Neuron (in vitro differentiated cells): ENCODE measurements around the gene SRCAP.

Experiments used
- H2AFZ ChIP-seq: one replicate; pipeline ENCODE4 v1.6.1; 2013; ENCODE audit warnings: low read depth, mild to moderate bottlenecking, inconsistent platforms, low read length, moderate library complexity
- H3K27me3 ChIP-seq: one replicate; pipeline ENCODE4 v1.6.1; 2013; ENCODE audit warnings: low read length; ENCODE audit not compliant: insufficient read depth
- H3K36me3 ChIP-seq: one replicate; pipeline ENCODE4 v1.6.1; 2013; ENCODE audit warnings: low read length; ENCODE audit not compliant: insufficient read depth
- H3K4me1 ChIP-seq: one replicate; pipeline ENCODE4 v1.6.1; 2013; ENCODE audit warnings: low read length; ENCODE audit not compliant: insufficient read depth
- H3K4me3 ChIP-seq: 2 replicates; pipeline ENCODE4 v1.5.1; 2013; ENCODE audit warnings: mild to moderate bottlenecking, low read length, moderate library complexity
- H3K9me3 ChIP-seq: one replicate; pipeline ENCODE4 v1.6.1; 2013; ENCODE audit warnings: low read length

The SRCAP gene

GRCh38 chr16:30658731-30659506 is 40.1 kb upstream of the SRCAP start:
- peaks cover 51% of the 10 kb centered on the region for H3K36me3 ChIP-seq
- peaks cover 30% of the 10 kb centered on the region for H3K4me1 ChIP-seq
- H3K27me3 ChIP-seq = no peaks in the 10 kb centered on the region
- no peaks in the 10 kb centered on the region for H3K9me3 ChIP-seq
- peak overlapping the region; percentile 63 for H3K4me3 ChIP-seq
- H2AFZ ChIP-seq = peak overlapping the region; percentile 0

GRCh38 chr16:30659507-30660423 is 39.2 kb upstream of the SRCAP start:
- peaks cover 30% of the 10 kb centered on the region for H3K4me1 ChIP-seq
- H3K36me3 ChIP-seq = peaks cover 49% of the 10 kb centered on the region
- H2AFZ ChIP-seq = no peak overlapping the region
- peak overlapping the region; percentile 63 for H3K4me3 ChIP-seq
- H3K9me3 ChIP-seq = no peaks in the 10 kb centered on the region
- H3K27me3 ChIP-seq = no peaks in the 10 kb centered on the region

GRCh38 chr16:30660424-30661261 is 38.3 kb upstream of the SRCAP start:
- Histone ChIP-seq H3K4me3 (peak overlapping the region; percentile 63), H3K4me1 (peaks cover 30% of the 10 kb centered on the region), H3K36me3 (peaks cover 49% of the 10 kb centered on the region), H3K27me3 (no peaks in the 10 kb centered on the region), H2AFZ (no peak overlapping the region), H3K9me3 (no peaks in the 10 kb centered on the region)

- no peak overlapping the region for H2AFZ ChIP-seq
- H3K36me3 ChIP-seq = peaks cover 59% of the 10 kb centered on the region
- peaks cover 19% of the 10 kb centered on the region for H3K4me1 ChIP-seq
These were observed 36.5 kb upstream of the SRCAP start for GRCh38 chr16:30662449-30662848.

GRCh38 chr16:30663038-30663437 is 35.9 kb upstream of the SRCAP start:
- H3K36me3 ChIP-seq = peaks cover 65% of the 10 kb centered on the region

More at GRCh38 chr16:30662449-30662848, 36.5 kb upstream of the SRCAP start:
- no peaks in the 10 kb centered on the region for H3K9me3 ChIP-seq
- no peaks in the 10 kb centered on the region for H3K27me3 ChIP-seq
- H3K4me3 ChIP-seq = no peak overlapping the region

GRCh38 chr16:30663820-30664219 is 35.2 kb upstream of the SRCAP start:
- peaks cover 72% of the 10 kb centered on the region for H3K36me3 ChIP-seq

More at GRCh38 chr16:30663038-30663437, 35.9 kb upstream of the SRCAP start:
- no peak overlapping the region for H3K4me3 ChIP-seq
- H3K9me3 ChIP-seq = no peaks in the 10 kb centered on the region
- no peak overlapping the region for H2AFZ ChIP-seq
- H3K4me1 ChIP-seq = peaks cover 17% of the 10 kb centered on the region
- H3K27me3 ChIP-seq = no peaks in the 10 kb centered on the region

GRCh38 chr16:30664616-30665109 is 34.3 kb upstream of the SRCAP start:
- Histone ChIP-seq H3K9me3 (no peaks in the 10 kb centered on the region), H2AFZ (no peak overlapping the region), H3K36me3 (peaks cover 77% of the 10 kb centered on the region), H3K4me3 (no peak overlapping the region), H3K4me1 (peaks cover 17% of the 10 kb centered on the region), H3K27me3 (no peaks in the 10 kb centered on the region)

More at GRCh38 chr16:30663820-30664219, 35.2 kb upstream of the SRCAP start:
- H3K27me3 ChIP-seq = no peaks in the 10 kb centered on the region
- H3K4me1 ChIP-seq = peaks cover 17% of the 10 kb centered on the region
- H2AFZ ChIP-seq = no peak overlapping the region
- no peak overlapping the region for H3K4me3 ChIP-seq
- H3K9me3 ChIP-seq = no peaks in the 10 kb centered on the region

GRCh38 chr16:30665155-30665829 is 33.7 kb upstream of the SRCAP start:
- H3K9me3 ChIP-seq = no peaks in the 10 kb centered on the region
- peaks cover 83% of the 10 kb centered on the region for H3K36me3 ChIP-seq
- no peak overlapping the region for H3K4me3 ChIP-seq
- H3K4me1 ChIP-seq = peaks cover 14% of the 10 kb centered on the region
- H3K27me3 ChIP-seq = no peaks in the 10 kb centered on the region
- H2AFZ ChIP-seq = no peak overlapping the region

- Histone ChIP-seq H2AFZ (no peak overlapping the region), H3K36me3 (peaks cover 86% of the 10 kb centered on the region), H3K27me3 (no peaks in the 10 kb centered on the region), H3K4me3 (no peak overlapping the region), H3K4me1 (peaks cover 9% of the 10 kb centered on the region), H3K9me3 (no peaks in the 10 kb centered on the region)
These were observed 33.2 kb upstream of the SRCAP start for GRCh38 chr16:30665830-30666190.

GRCh38 chr16:30666681-30667080 is 32.3 kb upstream of the SRCAP start:
- H2AFZ ChIP-seq = no peak overlapping the region
- H3K36me3 ChIP-seq = peaks cover 81% of the 10 kb centered on the region
- no peaks in the 10 kb centered on the region for H3K9me3 ChIP-seq
- peaks cover 3% of the 10 kb centered on the region for H3K4me1 ChIP-seq
- H3K27me3 ChIP-seq = no peaks in the 10 kb centered on the region
- no peak overlapping the region for H3K4me3 ChIP-seq

- H3K27me3 ChIP-seq = no peaks in the 10 kb centered on the region
- no peaks in the 10 kb centered on the region for H3K4me1 ChIP-seq
- H3K9me3 ChIP-seq = no peaks in the 10 kb centered on the region
- H3K36me3 ChIP-seq = peaks cover 74% of the 10 kb centered on the region
- H2AFZ ChIP-seq = no peak overlapping the region
- no peak overlapping the region for H3K4me3 ChIP-seq
These were observed 31.5 kb upstream of the SRCAP start for GRCh38 chr16:30667361-30667905.

GRCh38 chr16:30668393-30668792 is 30.6 kb upstream of the SRCAP start:
- Histone ChIP-seq H3K9me3 (no peaks in the 10 kb centered on the region), H3K36me3 (peaks cover 65% of the 10 kb centered on the region), H3K4me1 (no peaks in the 10 kb centered on the region), H2AFZ (no peak overlapping the region), H3K27me3 (no peaks in the 10 kb centered on the region), H3K4me3 (no peak overlapping the region)
